ENCODE results near the gene PLSCR4. TPM values are rescaled to one million over a fixed set of nuclear protein-coding genes. Genes with fewer than 3 reads are reported as not detected.

PLSCR4 gene
- total and polyA plus RNA-seq, 2 of the 8 experiments (the other 6 are each of a cell fraction or from before 2014, with no cell fraction given), result 1.8 to 2.9 TPM

- TF ChIP-seq SIX5 (IDR thresholded peaks at IDR 0.05; ENCODE audit: low read depth, low read length) (no peak), BACH1 (IDR thresholded peaks at IDR 0.05; ENCODE audit: low read length) (no peak), SP4 (IDR thresholded peaks at IDR 0.05; ENCODE audit: low read length) (no peak), CREB1 (IDR thresholded peaks at IDR 0.05) (no peak), HDAC6 (IDR thresholded peaks at IDR 0.05; ENCODE audit: low read depth, low read length) (no peak), CEBPB (IDR thresholded peaks at IDR 0.05; ENCODE audit: low read depth, low read length) (no peak), ATF3 (IDR thresholded peaks at IDR 0.05; ENCODE audit: insufficient read depth, low read depth, low read length) (no peak), EZH2 (IDR thresholded peaks at IDR 0.05; ENCODE audit: low read depth, low read length, severe bottlenecking) (no peak), TEAD4 (IDR thresholded peaks at IDR 0.05; ENCODE audit: low read depth, low read length) (peak; percentile 30; the same call in 1 of the 2 replicates), POU5F1 (IDR thresholded peaks at IDR 0.05; ENCODE audit: low read depth, low read length) (no peak), JUND (IDR thresholded peaks at IDR 0.05; ENCODE audit: low read length) (no peak), SP2 (IDR thresholded peaks at IDR 0.05; ENCODE audit: low read length) (no peak), KDM5A (IDR thresholded peaks at IDR 0.05; ENCODE audit: low read length) (no peak), ZNF274 (IDR thresholded peaks at IDR 0.05; ENCODE audit: borderline replicate concordance, extremely low read depth, low read length) (no peak), SIRT6 (IDR thresholded peaks at IDR 0.05; ENCODE audit: low read length) (no peak), SIN3A (conservative IDR thresholded peaks at IDR 0.05 in 1 of 2, IDR thresholded peaks at IDR 0.05 in 1 of 2; ENCODE audit: low read depth in 1 of 2, low read length in 2 of 2) (no peak; a peak in 2 of 4 replicates), TCF12 (IDR thresholded peaks at IDR 0.05; ENCODE audit: low read depth, low read length) (no peak), RNF2 (IDR thresholded peaks at IDR 0.05; ENCODE audit: borderline replicate concordance, low read depth, low read length, missing control alignments, poor library complexity, severe bottlenecking) (no peak), MAFK (IDR thresholded peaks at IDR 0.05; ENCODE audit: low read depth, low read length) (no peak), E2F6 (IDR thresholded peaks at IDR 0.05) (peak; percentile 49; the same call in 1 of the 2 replicates), TAF7 (optimal IDR thresholded peaks at IDR 0.05; ENCODE audit: borderline replicate concordance, low read depth, low read length) (no peak), RAD21 (IDR thresholded peaks at IDR 0.05 in 1 of 2, conservative IDR thresholded peaks at IDR 0.05 in 1 of 2; ENCODE audit: low read depth in 2 of 2, low read length in 2 of 2) (peak in 1 of 2 experiments; percentile 60; a peak in 2 of 4 replicates)
- TF ChIP-seq, protein P1, sequence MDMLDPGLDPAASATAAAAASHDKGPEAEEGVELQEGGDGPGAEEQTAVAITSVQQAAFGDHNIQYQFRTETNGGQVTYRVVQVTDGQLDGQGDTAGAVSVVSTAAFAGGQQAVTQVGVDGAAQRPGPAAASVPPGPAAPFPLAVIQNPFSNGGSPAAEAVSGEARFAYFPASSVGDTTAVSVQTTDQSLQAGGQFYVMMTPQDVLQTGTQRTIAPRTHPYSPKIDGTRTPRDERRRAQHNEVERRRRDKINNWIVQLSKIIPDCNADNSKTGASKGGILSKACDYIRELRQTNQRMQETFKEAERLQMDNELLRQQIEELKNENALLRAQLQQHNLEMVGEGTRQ (IDR thresholded peaks at IDR 0.05; ENCODE audit: low read length), result no peak
Observed at GRCh38 chr3:146160321-146160963, 90.5 kb downstream of the PLSCR4 start (continued).
